Putamen (tissue), 1 donor: ENCODE results near the gene ZNRD2.

ENCODE experiments used
- DNase-seq: peaks from one replicate; pipeline ENCODE4 v3.0.0-alpha.2; 2016; ENCODE audit warnings: low spot score

Gene ZNRD2

DNA sequence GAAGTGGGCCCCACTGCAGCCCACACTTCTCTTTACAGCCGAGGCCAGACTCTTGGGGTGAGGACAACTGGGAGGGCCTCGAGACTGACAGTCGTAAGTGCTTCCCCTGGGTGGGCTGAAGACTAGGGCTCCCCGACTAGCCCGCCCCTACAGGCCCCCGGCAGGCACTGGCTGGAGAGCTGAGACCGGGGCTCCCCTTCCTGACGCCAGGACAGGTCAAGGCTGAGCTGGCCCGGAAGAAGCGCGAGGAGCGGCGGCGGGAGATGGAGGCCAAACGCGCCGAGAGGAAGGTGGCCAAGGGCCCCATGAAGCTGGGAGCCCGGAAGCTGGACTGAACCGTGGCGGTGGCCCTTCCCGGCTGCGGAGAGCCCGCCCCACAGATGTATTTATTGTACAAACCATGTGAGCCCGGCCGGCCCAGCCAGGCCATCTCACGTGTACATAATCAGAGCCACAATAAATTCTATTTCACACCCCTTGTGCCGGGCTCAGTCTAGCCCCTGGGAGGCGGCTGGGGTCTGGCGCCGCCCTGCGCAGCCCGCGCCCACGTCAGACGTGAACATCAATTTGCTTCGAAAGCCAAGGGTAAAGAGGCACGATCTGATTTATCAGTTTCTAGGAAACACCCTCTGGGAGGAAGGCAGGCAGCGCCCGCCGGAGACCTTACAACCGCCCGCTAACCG lies 31.9 kb upstream of the ZNRD2 start:
- DNase-seq = no peak

GRCh38 chr11:65538915-65539743 lies 31.1 kb upstream of the ZNRD2 start:
- DNase-seq = no peak

- no peak for DNase-seq
These were observed 30.5 kb upstream of the ZNRD2 start for GRCh38 chr11:65539744-65540289.

DNA sequence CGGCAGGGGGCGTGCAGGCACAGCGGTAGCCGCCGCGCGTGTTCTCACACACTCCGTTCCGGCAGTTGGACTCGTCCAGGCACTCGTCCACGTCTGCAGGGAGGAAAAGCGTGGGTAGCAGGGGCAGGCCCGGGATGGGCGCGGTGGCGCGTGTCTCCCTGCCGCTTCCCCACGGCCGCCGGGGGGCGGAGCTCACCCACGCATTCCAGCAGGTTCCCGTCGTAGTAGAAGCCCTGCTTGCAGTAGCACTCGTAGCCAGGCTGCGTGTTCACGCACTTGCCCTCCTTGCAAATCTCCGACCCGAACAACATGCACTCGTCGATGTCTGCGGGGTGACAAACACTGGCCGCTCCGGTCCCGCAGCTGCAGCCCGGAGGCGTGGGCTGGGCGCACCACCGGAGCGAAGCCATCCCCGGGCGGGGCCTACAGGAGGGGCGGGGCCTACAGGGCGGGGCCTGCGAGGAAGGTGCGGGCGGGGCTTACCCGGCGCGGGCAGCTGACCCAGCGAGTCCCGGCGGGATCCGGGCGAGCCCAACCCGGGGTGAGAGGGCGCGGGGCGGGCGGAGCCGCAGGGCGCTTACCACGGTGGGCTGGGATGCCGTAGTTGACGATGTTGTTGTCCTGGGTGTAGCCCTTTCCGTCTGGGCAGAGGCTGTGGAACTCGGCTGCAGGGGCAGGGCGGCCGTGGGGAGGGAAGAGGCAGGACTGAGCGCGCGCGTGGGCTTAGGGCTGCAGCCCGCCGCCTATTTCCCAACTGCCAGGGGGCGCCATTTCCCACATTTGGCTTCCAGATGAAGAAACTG lies 29.8 kb upstream of the ZNRD2 start:
- peak; percentile 86 for DNase-seq

DNA sequence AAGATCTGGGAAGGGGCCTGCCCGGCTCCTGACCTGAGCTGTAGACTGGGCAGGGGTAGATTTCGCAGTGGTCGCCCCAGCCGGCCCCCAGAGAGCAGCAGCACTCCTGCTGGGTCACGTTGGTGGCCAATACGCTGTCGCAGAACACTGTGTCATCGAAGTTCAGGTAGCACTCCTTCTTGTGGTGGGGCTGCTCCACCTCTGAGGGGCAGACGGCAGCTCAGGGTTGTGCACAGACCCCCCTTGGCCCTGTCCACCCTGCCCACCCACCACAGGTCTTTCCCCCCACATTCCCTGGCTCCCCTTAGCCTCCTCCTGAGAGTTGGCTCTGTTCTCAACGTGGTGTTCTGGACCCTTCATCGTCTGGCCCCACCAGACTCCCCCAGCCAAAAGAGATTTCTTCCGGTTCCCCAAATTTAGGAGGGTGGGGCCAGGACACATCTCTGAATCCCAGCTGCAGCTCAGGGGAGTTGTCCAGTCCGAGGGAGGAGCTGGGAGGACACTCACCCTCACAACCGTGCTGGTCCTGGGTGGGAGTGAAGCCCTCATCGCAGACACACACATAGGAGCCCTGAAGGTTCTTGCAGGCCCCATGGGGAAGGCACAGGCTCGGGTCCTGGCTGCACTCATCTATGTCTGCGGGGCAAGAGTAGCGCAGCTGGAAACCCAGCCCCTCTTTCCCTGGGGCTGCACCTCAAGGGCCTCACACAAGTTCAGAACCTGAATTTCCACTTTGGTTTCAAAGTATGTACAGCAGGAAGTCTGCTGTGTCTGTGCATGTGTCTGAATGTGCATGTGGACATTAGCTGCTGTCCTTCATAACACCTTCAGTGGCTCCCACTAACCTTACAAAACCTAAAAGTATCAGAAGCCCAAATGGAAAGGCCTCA lies 28.9 kb upstream of the ZNRD2 start:
- DNase-seq = no peak

DNA sequence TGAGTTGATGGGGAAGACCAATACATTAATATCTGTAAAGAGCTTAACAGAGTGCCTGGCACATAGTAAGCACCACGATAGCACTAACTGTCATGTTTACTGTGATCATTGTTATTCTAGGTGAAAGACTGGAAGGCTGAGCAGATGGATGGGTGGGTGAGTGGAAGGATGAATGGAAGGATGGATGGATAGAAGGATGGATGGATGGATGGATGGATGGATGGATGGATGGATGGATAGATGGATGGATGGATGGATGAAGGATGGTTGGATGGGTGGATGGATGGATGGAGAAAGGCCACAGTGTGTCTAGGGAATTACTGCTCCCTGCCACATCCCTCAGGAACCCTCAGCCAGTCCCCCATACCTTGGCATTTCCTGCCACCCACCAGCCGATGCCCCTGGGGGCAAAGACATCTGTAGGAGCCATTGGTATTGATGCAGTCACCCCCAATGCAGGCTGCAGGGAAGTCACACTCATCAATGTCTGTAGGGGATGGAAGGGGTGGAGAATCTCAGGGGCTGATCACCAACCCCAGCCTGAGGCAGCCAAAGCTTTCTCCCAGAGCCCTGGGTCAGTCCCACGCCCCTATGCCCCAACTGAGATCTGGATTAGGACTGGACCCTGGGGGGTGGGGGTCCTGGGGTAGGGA lies 27.4 kb upstream of the ZNRD2 start:
- no peak for DNase-seq

GRCh38 chr11:65545853-65546216 lies 24.4 kb upstream of the ZNRD2 start:
- DNase-seq = no peak

GRCh38 chr11:65546217-65546958 lies 23.9 kb upstream of the ZNRD2 start:
- DNase-seq = no peak

DNA sequence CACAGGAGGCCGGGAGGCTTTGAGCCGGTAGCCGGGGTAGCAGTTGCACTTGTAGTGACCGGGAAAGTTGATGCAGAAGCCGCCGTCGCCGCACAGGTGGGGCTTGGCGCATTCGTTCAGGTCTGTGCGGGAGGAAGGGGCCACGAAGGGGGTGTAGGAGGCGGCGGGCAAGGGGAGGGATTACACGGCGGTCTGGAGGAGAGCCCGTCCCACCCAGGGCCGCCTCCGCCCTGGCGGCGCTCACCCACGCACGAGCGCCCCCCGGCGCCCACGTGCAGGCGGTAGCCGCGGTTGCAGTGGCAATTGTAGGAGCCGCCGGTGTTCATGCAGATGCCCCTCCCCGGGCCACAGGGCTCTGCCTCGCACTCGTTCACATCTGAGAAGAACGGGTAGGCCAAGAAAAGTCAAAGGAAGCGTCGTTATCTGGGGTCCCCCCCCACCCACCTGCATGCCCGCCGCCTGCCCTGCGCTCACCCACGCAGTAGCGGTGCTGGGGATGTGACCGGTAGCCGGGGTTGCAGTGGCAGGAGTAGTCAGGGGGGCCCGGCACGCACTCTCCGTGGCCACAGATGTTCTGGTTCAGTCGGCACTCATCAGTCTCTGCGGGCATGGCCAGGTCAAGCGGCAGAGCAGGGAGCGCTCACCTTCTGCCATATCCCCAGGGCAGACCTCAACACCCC lies 22.7 kb upstream of the ZNRD2 start:
- no peak for DNase-seq

- DNase-seq = no peak
These were observed 21.9 kb upstream of the ZNRD2 start for GRCh38 chr11:65548395-65548794.

GRCh38 chr11:65549096-65549495 lies 21.2 kb upstream of the ZNRD2 start:
- no peak for DNase-seq

DNA sequence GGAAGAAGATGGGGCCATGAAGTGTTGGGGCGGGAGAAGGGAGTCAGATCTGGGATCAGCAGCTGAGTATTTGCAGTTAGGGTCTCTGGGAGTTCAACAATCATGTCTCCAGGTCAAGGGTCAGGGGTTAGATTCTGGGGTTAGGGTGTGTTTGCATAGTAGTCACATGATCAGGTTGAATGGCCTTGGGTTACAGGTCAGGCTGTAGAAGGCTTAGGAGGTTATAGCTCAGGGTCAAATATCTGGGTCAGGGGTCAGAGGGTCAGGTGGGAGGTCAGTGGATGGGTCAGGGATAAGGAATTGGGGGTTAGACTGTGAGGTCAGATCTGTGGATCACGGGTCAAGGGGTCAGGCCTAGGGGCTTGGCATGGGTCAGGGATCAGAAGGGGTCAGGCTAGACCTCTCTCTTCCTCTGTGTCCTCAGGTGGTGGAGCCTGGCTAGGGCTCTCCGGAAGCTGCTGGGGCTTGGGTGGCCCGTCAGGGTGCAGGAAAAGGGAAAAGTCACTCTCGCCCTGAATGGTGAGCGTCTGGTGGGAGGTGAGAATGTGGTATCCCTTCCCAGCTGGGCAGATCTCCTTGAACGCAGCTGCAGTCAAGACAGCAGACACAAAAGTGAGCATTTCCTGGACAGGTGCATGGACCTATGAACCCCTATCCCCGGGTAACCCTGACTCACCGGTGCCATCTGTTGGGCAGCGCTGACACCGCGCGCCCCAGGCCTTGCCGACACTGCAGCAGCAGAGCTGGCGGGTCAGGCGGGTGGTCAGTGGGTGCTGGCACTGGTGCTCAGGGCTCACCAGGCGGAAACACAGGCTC lies 18.5 kb upstream of the ZNRD2 start:
- no peak for DNase-seq

- DNase-seq = no peak
These were observed 17.8 kb upstream of the ZNRD2 start for GRCh38 chr11:65552388-65552951.

- no peak for DNase-seq
These were observed 16.8 kb upstream of the ZNRD2 start for GRCh38 chr11:65553301-65554001.

DNA sequence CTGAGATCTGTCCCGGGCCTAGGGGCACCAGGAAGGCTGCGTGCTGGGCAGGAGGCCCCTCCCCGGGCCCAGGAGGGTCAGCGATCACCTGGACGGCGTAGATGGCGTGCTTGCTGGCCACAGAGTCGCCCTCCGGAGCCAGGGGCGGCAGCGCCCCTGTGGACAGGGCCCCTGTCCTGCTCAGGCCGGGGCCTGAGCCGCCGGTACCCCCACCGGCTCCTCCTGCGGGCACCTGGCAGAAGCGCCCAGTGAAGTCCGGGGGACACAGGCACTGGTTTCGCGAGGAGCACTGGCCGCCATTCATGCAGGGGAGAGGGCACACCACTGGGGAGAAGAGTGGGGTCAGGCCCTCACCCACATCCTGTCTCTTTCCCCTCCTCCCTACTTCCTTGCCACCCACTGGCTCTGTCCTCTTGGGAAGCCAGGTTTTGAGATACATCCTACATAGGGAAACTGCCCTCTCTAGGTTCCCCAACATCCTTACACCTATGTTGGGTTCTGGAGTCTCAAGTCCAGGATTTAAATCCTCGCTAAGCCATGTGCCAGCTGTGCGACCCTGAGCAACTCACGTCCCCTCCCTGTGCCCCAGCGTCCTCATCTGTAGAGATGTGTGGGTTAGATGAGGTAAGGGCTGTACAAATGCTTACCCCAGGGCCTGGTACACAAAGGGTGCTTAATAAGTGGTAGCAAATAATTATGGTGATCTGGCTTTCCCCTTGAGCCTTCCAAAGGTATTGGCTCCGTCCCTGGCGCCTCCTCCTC lies 16.0 kb upstream of the ZNRD2 start:
- no peak for DNase-seq

- no peak for DNase-seq
These were observed 15.3 kb upstream of the ZNRD2 start for GRCh38 chr11:65554842-65555430.
